Stimulated activated CD4-positive, alpha-beta T cell treated with anti-CD3 and anti-CD28 coated beads, Interleukin-15, amount 100 ng/mL, for 24 hours (primary cell): ENCODE measurements around the gene PAOX.

Experiments used
- DNase-seq: peaks from one replicate; pipeline ENCODE4 v3.0.0-alpha.2; 2020

Gene PAOX

GRCh38 chr10:133440633-133441285, 61.7 kb downstream of the PAOX start:
- DNase-seq: no peak
